Activated naive CD8-positive, alpha-beta T cell treated with anti-CD3 and anti-CD28 coated beads for 36 hours (primary cell): Measurements from ENCODE around the gene STPG2. TPM values are rescaled to one million over a fixed set of nuclear protein-coding genes. Genes with fewer than 3 reads are reported as not detected.

ENCODE experiments used
- DNase-seq: peaks from one replicate; pipeline ENCODE4 v3.0.0; 2021
- H3K27ac Mint-ChIP-seq: one replicate; pipeline ENCODE4 v1.8.0; 2022; ENCODE audit warnings: mild to moderate bottlenecking, moderate library complexity, mixed read lengths
- H3K27me3 Mint-ChIP-seq: one replicate; pipeline ENCODE4 v1.8.0; 2022; ENCODE audit warnings: mild to moderate bottlenecking, mixed read lengths
- H3K36me3 Mint-ChIP-seq: one replicate; pipeline ENCODE4 v1.8.0; 2021; ENCODE audit warnings: mild to moderate bottlenecking, mixed read lengths
- H3K4me1 Mint-ChIP-seq: one replicate; pipeline ENCODE4 v1.8.0; 2021; ENCODE audit warnings: mixed read lengths
- H3K4me3 Mint-ChIP-seq: one replicate; pipeline ENCODE4 v1.8.0; 2022; ENCODE audit warnings: mild to moderate bottlenecking, moderate library complexity, mixed read lengths
- H3K9me3 Mint-ChIP-seq: one replicate; pipeline ENCODE4 v1.8.0; 2022; ENCODE audit warnings: mixed read lengths
- total RNA-seq, 2 experiments: library from RNA; stranded (reverse); gene quantifications; one replicate each; pipeline ENCODE4 v1.2.3, GENCODE V29; 2021

The STPG2 gene
- total RNA-seq, 2 experiments from 2014 or later = not detected

- no peak for DNase-seq
- no peaks in the 10 kb centered on the region for H3K36me3 Mint-ChIP-seq
- H3K4me1 Mint-ChIP-seq = no peaks in the 10 kb centered on the region
- H3K27ac Mint-ChIP-seq = no peak overlapping the region
- H3K4me3 Mint-ChIP-seq = no peak overlapping the region
- no peaks in the 10 kb centered on the region for H3K27me3 Mint-ChIP-seq
- peaks cover 30% of the 10 kb centered on the region for H3K9me3 Mint-ChIP-seq
These were observed 136.4 kb downstream of the STPG2 start for GRCh38 chr4:98006814-98007412.

GRCh38 chr4:98006060-98006459 lies 137.2 kb downstream of the STPG2 start:
- no peaks in the 10 kb centered on the region for H3K27me3 Mint-ChIP-seq
- peaks cover 23% of the 10 kb centered on the region for H3K9me3 Mint-ChIP-seq
- H3K36me3 Mint-ChIP-seq = no peaks in the 10 kb centered on the region
- no peaks in the 10 kb centered on the region for H3K4me1 Mint-ChIP-seq
- H3K4me3 Mint-ChIP-seq = no peak overlapping the region
- no peak overlapping the region for H3K27ac Mint-ChIP-seq
- no peak for DNase-seq

- no peak overlapping the region for H3K27ac Mint-ChIP-seq
- DNase-seq = no peak
- H3K4me3 Mint-ChIP-seq = no peak overlapping the region
- H3K36me3 Mint-ChIP-seq = no peaks in the 10 kb centered on the region
- no peaks in the 10 kb centered on the region for H3K9me3 Mint-ChIP-seq
- H3K4me1 Mint-ChIP-seq = no peaks in the 10 kb centered on the region
- H3K27me3 Mint-ChIP-seq = no peaks in the 10 kb centered on the region
These were observed 142.3 kb downstream of the STPG2 start for GRCh38 chr4:98000940-98001339.

GRCh38 chr4:97998203-97998602 lies 145.1 kb downstream of the STPG2 start:
- H3K4me1 Mint-ChIP-seq = no peaks in the 10 kb centered on the region

GRCh38 chr4:97994765-97995465 lies 148.4 kb downstream of the STPG2 start:
- H3K27ac Mint-ChIP-seq = no peak overlapping the region
- no peaks in the 10 kb centered on the region for H3K4me1 Mint-ChIP-seq
- H3K4me3 Mint-ChIP-seq = no peak overlapping the region
- H3K27me3 Mint-ChIP-seq = peaks cover 4% of the 10 kb centered on the region
- H3K9me3 Mint-ChIP-seq = peaks cover 16% of the 10 kb centered on the region
- H3K36me3 Mint-ChIP-seq = no peaks in the 10 kb centered on the region
- DNase-seq = no peak

More at GRCh38 chr4:97998203-97998602, 145.1 kb downstream of the STPG2 start:
- Mint-ChIP-seq H3K27me3 (no peaks in the 10 kb centered on the region), H3K36me3 (no peaks in the 10 kb centered on the region), H3K9me3 (peaks cover 8% of the 10 kb centered on the region), H3K27ac (no peak overlapping the region), H3K4me3 (no peak overlapping the region)
- DNase-seq = no peak

- peaks cover 16% of the 10 kb centered on the region for H3K9me3 Mint-ChIP-seq
- DNase-seq = no peak
- no peaks in the 10 kb centered on the region for H3K36me3 Mint-ChIP-seq
- no peak overlapping the region for H3K27ac Mint-ChIP-seq
- H3K4me3 Mint-ChIP-seq = no peak overlapping the region
- peaks cover 4% of the 10 kb centered on the region for H3K27me3 Mint-ChIP-seq
- H3K4me1 Mint-ChIP-seq = peaks cover 2% of the 10 kb centered on the region
These were observed 152.9 kb downstream of the STPG2 start for GRCh38 chr4:97990409-97990808.

GRCh38 chr4:97987019-97987648 lies 156.1 kb downstream of the STPG2 start:
- no peaks in the 10 kb centered on the region for H3K36me3 Mint-ChIP-seq
- no peak for DNase-seq
- peaks cover 4% of the 10 kb centered on the region for H3K9me3 Mint-ChIP-seq
- H3K4me1 Mint-ChIP-seq = peaks cover 2% of the 10 kb centered on the region
- H3K4me3 Mint-ChIP-seq = no peak overlapping the region
- H3K27me3 Mint-ChIP-seq = peaks cover 4% of the 10 kb centered on the region
- H3K27ac Mint-ChIP-seq = no peak overlapping the region

- Mint-ChIP-seq H3K36me3 (no peaks in the 10 kb centered on the region), H3K27ac (no peak overlapping the region), H3K4me3 (no peak overlapping the region), H3K9me3 (no peaks in the 10 kb centered on the region), H3K27me3 (no peaks in the 10 kb centered on the region), H3K4me1 (no peaks in the 10 kb centered on the region)
- DNase-seq = no peak
These were observed 158.6 kb downstream of the STPG2 start for GRCh38 chr4:97984545-97985131.

- Mint-ChIP-seq H3K9me3 (peaks cover 8% of the 10 kb centered on the region), H3K27me3 (no peaks in the 10 kb centered on the region), H3K4me1 (no peaks in the 10 kb centered on the region), H3K36me3 (no peaks in the 10 kb centered on the region), H3K27ac (no peak overlapping the region), H3K4me3 (no peak overlapping the region)
- DNase-seq = no peak
These were observed 164.3 kb downstream of the STPG2 start for GRCh38 chr4:97978791-97979488.

GRCh38 chr4:97953171-97953941 lies 189.9 kb downstream of the STPG2 start:
- Mint-ChIP-seq H3K36me3 (no peaks in the 10 kb centered on the region), H3K27ac (no peak overlapping the region), H3K4me3 (no peak overlapping the region), H3K4me1 (no peaks in the 10 kb centered on the region), H3K9me3 (peaks cover 3% of the 10 kb centered on the region), H3K27me3 (peaks cover 5% of the 10 kb centered on the region)
- no peak for DNase-seq

- H3K27me3 Mint-ChIP-seq = peaks cover 5% of the 10 kb centered on the region
- H3K4me3 Mint-ChIP-seq = no peak overlapping the region
- no peaks in the 10 kb centered on the region for H3K36me3 Mint-ChIP-seq
- no peaks in the 10 kb centered on the region for H3K4me1 Mint-ChIP-seq
- DNase-seq = no peak
- H3K27ac Mint-ChIP-seq = no peak overlapping the region
- H3K9me3 Mint-ChIP-seq = peaks cover 3% of the 10 kb centered on the region
These were observed 190.5 kb downstream of the STPG2 start for GRCh38 chr4:97952763-97953162.

GRCh38 chr4:97950836-97951235 lies 192.4 kb downstream of the STPG2 start:
- peaks cover 3% of the 10 kb centered on the region for H3K9me3 Mint-ChIP-seq
- no peak overlapping the region for H3K27ac Mint-ChIP-seq
- peaks cover 5% of the 10 kb centered on the region for H3K27me3 Mint-ChIP-seq
- H3K36me3 Mint-ChIP-seq = no peaks in the 10 kb centered on the region
- DNase-seq = no peak
- no peak overlapping the region for H3K4me3 Mint-ChIP-seq
- H3K4me1 Mint-ChIP-seq = no peaks in the 10 kb centered on the region

GRCh38 chr4:97942951-97943350 lies 200.3 kb downstream of the STPG2 start:
- Mint-ChIP-seq H3K4me3 (no peak overlapping the region), H3K9me3 (peaks cover 17% of the 10 kb centered on the region), H3K4me1 (no peaks in the 10 kb centered on the region), H3K36me3 (no peaks in the 10 kb centered on the region), H3K27ac (no peak overlapping the region), H3K27me3 (no peaks in the 10 kb centered on the region)
- DNase-seq = no peak

GRCh38 chr4:97942137-97942536 lies 201.1 kb downstream of the STPG2 start:
- no peak overlapping the region for H3K27ac Mint-ChIP-seq
- H3K4me1 Mint-ChIP-seq = no peaks in the 10 kb centered on the region
- H3K4me3 Mint-ChIP-seq = no peak overlapping the region
- DNase-seq = no peak
- H3K36me3 Mint-ChIP-seq = no peaks in the 10 kb centered on the region
- peaks cover 19% of the 10 kb centered on the region for H3K9me3 Mint-ChIP-seq
- no peaks in the 10 kb centered on the region for H3K27me3 Mint-ChIP-seq
